HCT116 (cell line): ENCODE results near the gene HYAL1.

Source experiments
- CEBPB ChIP-seq: IDR thresholded peaks from 2 replicates; pipeline ENCODE4 v1.6.1; 2012; ENCODE audit warnings: low read depth
- CTCF ChIP-seq, 3 experiments: fragments of 200-600 bp in 1 of 3; sonication (generic) in 1 of 3; IDR thresholded peaks in 2 of 3; conservative IDR thresholded peaks in 1 of 3; 2 replicates each; pipeline ENCODE4 v1.5.1; 2012 to 2017; ENCODE audit warnings: low read depth in 2 of 3, low read length in 2 of 3, antibody characterized with exemption in 1 of 3, borderline replicate concordance in 1 of 3, control low read depth in 1 of 3, mild to moderate bottlenecking in 1 of 3, mixed read lengths in 1 of 3, mixed run types in 1 of 3, moderate library complexity in 1 of 3; ENCODE audit not compliant: insufficient read depth in 1 of 3
- EZH2phosphoT487 ChIP-seq: fragments of 200-600 bp; IDR thresholded peaks from 2 replicates; pipeline ENCODE4 v1.6.1; 2018; ENCODE audit warnings: antibody characterized with exemption, borderline replicate concordance
- POLR2A ChIP-seq: IDR thresholded peaks from 2 replicates; pipeline ENCODE4 v1.7.0; 2011; ENCODE audit warnings: borderline replicate concordance; ENCODE audit not compliant: insufficient read depth, insufficient read length; ENCODE audit errors: extremely low read depth
- POLR2AphosphoS5 ChIP-seq: IDR thresholded peaks from 2 replicates; pipeline ENCODE4 v1.6.1; 2011; ENCODE audit warnings: mild to moderate bottlenecking, low read depth, low read length, moderate library complexity
- RAD21 ChIP-seq: IDR thresholded peaks from 2 replicates; pipeline ENCODE4 v1.6.1; 2012; ENCODE audit warnings: low read depth, mild to moderate bottlenecking
- TCF7L2 ChIP-seq: IDR thresholded peaks from 2 replicates; pipeline ENCODE4 v1.7.0; 2011; ENCODE audit warnings: borderline replicate concordance, inconsistent platforms; ENCODE audit not compliant: insufficient read depth, insufficient read length; ENCODE audit errors: extremely low read depth
- ZFX ChIP-seq: fragments of 450-650 bp; IDR thresholded peaks from 2 replicates; pipeline ENCODE4 v1.6.1; 2017

DNA sequence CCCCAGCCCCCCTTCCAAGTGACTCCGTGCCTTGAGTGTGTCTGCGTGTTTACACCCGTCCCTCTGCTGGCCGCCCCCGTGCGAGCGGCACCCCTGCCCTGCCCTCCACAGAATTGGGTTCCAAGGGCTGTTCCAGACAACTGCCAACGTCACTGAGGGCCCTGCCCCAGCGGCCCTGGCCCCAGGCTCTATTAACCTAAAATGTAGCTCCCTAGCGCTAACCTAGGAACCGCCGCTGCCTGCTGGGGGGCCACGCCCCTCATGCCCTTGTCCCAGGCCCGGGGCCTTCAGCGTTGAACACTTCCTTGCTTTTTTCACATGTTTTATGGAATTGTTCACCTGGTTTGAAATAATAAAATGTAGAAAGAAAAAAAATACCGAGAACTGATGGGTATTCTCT is 44.4 kb downstream of the HYAL1 start:
- TF ChIP-seq POLR2A: no peak
- TF ChIP-seq CTCF (IDR thresholded peaks at IDR 0.05 in 2 of 3, conservative IDR thresholded peaks at IDR 0.05 in 1 of 3; ENCODE audit: borderline replicate concordance in 1 of 3, insufficient read depth in 1 of 3, low read depth in 2 of 3, low read length in 2 of 3): no peak
- TF ChIP-seq RAD21: no peak
- TF ChIP-seq TCF7L2: no peak
- no peak for TF ChIP-seq POLR2AphosphoS5
- no peak for TF ChIP-seq EZH2phosphoT487
- no peak for TF ChIP-seq ZFX
- no peak for TF ChIP-seq CEBPB
